Testis (tissue), 2 donors: Measurements from ENCODE around the gene GPR132.

Experiments used
- POLR2A ChIP-seq: fragments of 450-650 bp; IDR thresholded peaks from one replicate; pipeline ENCODE4 v1.6.1; 2017; ENCODE audit warnings: antibody characterized with exemption, mild to moderate bottlenecking, moderate library complexity
- TF ChIP-seq, protein P1 (sequence below), 3 experiments: fragments of 450-650 bp in 2 of 3; fragments of 200-600 bp in 1 of 3; sonication (generic) in 1 of 3; IDR thresholded peaks; one replicate each; pipeline ENCODE4 v1.5.1; 2016 to 2019; ENCODE audit warnings: antibody characterized with exemption in 3 of 3, mild to moderate bottlenecking in 2 of 3, moderate library complexity in 1 of 3

DNA sequence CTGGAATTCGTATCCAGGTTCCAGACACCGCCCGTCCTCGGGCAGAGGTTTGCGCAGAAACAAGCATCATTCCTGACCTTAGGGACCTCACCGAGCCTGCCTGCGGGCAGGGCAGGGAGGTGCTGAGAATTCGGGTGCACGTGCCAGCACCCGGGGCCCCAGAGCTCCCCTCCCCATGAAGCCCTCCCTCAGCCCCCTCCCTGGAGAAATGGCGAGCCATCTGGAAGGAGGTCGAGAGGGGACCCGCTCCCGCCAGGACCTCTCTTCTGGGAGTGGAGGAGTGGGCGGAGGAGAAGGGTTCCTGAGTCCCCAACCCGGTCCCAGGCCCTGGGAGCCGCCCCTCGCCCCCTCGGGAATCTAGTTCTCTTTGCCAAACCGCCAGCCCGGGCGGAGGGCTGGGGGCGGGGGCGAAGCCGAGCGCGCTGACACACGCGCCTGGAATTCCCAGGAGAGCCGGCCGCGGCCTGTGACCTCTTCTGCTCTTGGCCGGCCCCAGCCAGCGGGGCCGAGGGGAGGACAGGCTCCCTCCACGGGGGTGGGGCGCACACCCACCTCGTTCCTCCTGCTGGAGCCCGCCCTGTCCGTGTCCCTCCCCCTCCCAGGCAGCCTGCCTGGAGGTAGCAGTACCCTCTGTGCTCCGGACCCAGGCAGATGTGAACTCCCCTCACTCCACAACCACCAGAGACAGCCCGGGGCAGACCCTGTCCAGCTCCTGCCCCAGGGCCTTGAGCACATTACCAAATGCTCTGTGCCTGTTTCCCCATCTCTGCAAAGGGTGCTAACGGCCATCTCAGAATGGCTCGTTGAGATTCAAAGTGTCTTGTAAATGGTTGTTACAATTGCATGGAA, 23.0 kb upstream of the GPR132 start:
- TF ChIP-seq POLR2A = no peak
- TF ChIP-seq, protein P1, sequence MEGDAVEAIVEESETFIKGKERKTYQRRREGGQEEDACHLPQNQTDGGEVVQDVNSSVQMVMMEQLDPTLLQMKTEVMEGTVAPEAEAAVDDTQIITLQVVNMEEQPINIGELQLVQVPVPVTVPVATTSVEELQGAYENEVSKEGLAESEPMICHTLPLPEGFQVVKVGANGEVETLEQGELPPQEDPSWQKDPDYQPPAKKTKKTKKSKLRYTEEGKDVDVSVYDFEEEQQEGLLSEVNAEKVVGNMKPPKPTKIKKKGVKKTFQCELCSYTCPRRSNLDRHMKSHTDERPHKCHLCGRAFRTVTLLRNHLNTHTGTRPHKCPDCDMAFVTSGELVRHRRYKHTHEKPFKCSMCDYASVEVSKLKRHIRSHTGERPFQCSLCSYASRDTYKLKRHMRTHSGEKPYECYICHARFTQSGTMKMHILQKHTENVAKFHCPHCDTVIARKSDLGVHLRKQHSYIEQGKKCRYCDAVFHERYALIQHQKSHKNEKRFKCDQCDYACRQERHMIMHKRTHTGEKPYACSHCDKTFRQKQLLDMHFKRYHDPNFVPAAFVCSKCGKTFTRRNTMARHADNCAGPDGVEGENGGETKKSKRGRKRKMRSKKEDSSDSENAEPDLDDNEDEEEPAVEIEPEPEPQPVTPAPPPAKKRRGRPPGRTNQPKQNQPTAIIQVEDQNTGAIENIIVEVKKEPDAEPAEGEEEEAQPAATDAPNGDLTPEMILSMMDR (IDR thresholded peaks at IDR 0.05) = no peak
